HEK293T (cell line): ENCODE results near the gene TXNIP.

Experiments used
- ARNT ChIP-seq: fragments of 450-650 bp; IDR thresholded peaks from 2 replicates; pipeline ENCODE4 v1.6.1; 2017; ENCODE audit warnings: mild to moderate bottlenecking
- BHLHE40 ChIP-seq: fragments of 450-650 bp; IDR thresholded peaks from 2 replicates; pipeline ENCODE4 v1.6.1; 2016; ENCODE audit warnings: mild to moderate bottlenecking, moderate library complexity, borderline replicate concordance
- FOXK2 ChIP-seq: fragments of 450-650 bp; IDR thresholded peaks from 2 replicates; pipeline ENCODE4 v1.6.1; 2016; ENCODE audit warnings: mild to moderate bottlenecking
- HDGF ChIP-seq: fragments of 450-650 bp; IDR thresholded peaks from 2 replicates; pipeline ENCODE4 v1.6.1; 2017; ENCODE audit warnings: antibody characterized with exemption, borderline replicate concordance
- L3MBTL2 ChIP-seq: fragments of 450-650 bp; conservative IDR thresholded peaks from 2 replicates; pipeline ENCODE4 v1.6.1; 2016; ENCODE audit warnings: mild to moderate bottlenecking
- LEF1 ChIP-seq: fragments of 450-650 bp; IDR thresholded peaks from 2 replicates; pipeline ENCODE4 v1.6.1; 2017; ENCODE audit warnings: mild to moderate bottlenecking, borderline replicate concordance
- NFRKB ChIP-seq: fragments of 450-650 bp; IDR thresholded peaks from 2 replicates; pipeline ENCODE4 v1.6.1; 2016; ENCODE audit warnings: mild to moderate bottlenecking, moderate library complexity
- PKNOX1 ChIP-seq: fragments of 450-650 bp; IDR thresholded peaks from 2 replicates; pipeline ENCODE4 v1.6.1; 2016
- SP1 ChIP-seq: fragments of 450-650 bp; IDR thresholded peaks from 2 replicates; pipeline ENCODE4 v1.6.1; 2017
- TARDBP ChIP-seq: fragments of 450-650 bp; IDR thresholded peaks from 2 replicates; pipeline ENCODE4 v1.6.1; 2016
- ZNF384 ChIP-seq: fragments of 450-650 bp; IDR thresholded peaks from 2 replicates; pipeline ENCODE4 v1.6.1; 2016

GRCh38 chr1:145965119-145965744 lies 31.1 kb downstream of the TXNIP start:
- TF ChIP-seq BHLHE40 (no peak), ARNT (no peak), NFRKB (no peak), PKNOX1 (no peak), LEF1 (no peak), FOXK2 (no peak), TARDBP (no peak), SP1 (no peak), ZNF384 (no peak), HDGF (no peak), L3MBTL2 (no peak)
